WTC11 (cell line): ENCODE results near the gene ANXA5. TPM values are rescaled to one million over a fixed set of nuclear protein-coding genes. Genes with fewer than 3 reads are reported as not detected.

Source experiments
- ATAC-seq: fragments of 200-7000 bp; cut with Tn5 transposase; 2 replicates; pipeline ENCODE4 v1.10.0; 2021; ENCODE audit warnings: mild to moderate bottlenecking, moderate library complexity
- CTCF ChIA-PET: fragments of 300-600 bp; sonication (Branson Sonifier 250); formaldehyde crosslinking; loops from one replicate; lab custom pipeline; 2021; ENCODE audit warnings: antibody characterized with exemption; lab: Charles Lee
- POLR2A ChIA-PET: fragments of 350-600 bp; sonication (Branson Sonifier 250); formaldehyde crosslinking; loops from one replicate; lab custom pipeline; 2021; ENCODE audit warnings: antibody characterized with exemption; lab: Charles Lee
- DNase-seq: peaks from one replicate; pipeline ENCODE4 v3.0.0; 2021; ENCODE audit warnings: low spot score
- H3K27ac Mint-ChIP-seq: 2 replicates; pipeline ENCODE4 v1.8.0; 2021; ENCODE audit warnings: mixed read lengths
- H3K27me3 Mint-ChIP-seq: 2 replicates; pipeline ENCODE4 v1.8.0; 2021; ENCODE audit warnings: low read depth, mild to moderate bottlenecking, moderate library complexity, mixed read lengths
- H3K36me3 Mint-ChIP-seq: 2 replicates; pipeline ENCODE4 v1.8.0; 2021; ENCODE audit warnings: mixed read lengths
- H3K4me1 Mint-ChIP-seq: 2 replicates; pipeline ENCODE4 v1.8.0; 2022; ENCODE audit warnings: mixed read lengths
- H3K4me3 Mint-ChIP-seq: 2 replicates; pipeline ENCODE4 v1.8.0; 2021; ENCODE audit warnings: mild to moderate bottlenecking, moderate library complexity, mixed read lengths
- H3K9me3 Mint-ChIP-seq: 2 replicates; pipeline ENCODE4 v1.8.0; 2021; ENCODE audit warnings: mixed read lengths
- CDX4 ChIP-seq: fragments of 250-450 bp; sonication (Bioruptor Pico); IDR thresholded peaks from 2 replicates; pipeline ENCODE4 v1.9.0; 2021; ENCODE audit warnings: moderate library complexity, mild to moderate bottlenecking, inconsistent platforms, borderline replicate concordance
- CREB1 ChIP-seq: sonication (generic); formaldehyde crosslinking; IDR thresholded peaks from 2 replicates; pipeline ENCODE4 v1.8.0; 2023; ENCODE audit warnings: mild to moderate bottlenecking, missing genetic modification reagents
- EMX1 ChIP-seq: fragments of 250-450 bp; sonication (Bioruptor Pico); IDR thresholded peaks from 2 replicates; pipeline ENCODE4 v1.8.0; 2021; ENCODE audit warnings: mild to moderate bottlenecking
- ERG ChIP-seq: fragments of 250-450 bp; sonication (Bioruptor Pico); IDR thresholded peaks from 2 replicates; pipeline ENCODE4 v1.8.0; 2021; ENCODE audit warnings: mild to moderate bottlenecking
- ESRRA ChIP-seq: sonication (generic); formaldehyde crosslinking; IDR thresholded peaks from 2 replicates; pipeline ENCODE4 v1.8.1; 2022; ENCODE audit warnings: mild to moderate bottlenecking, missing genetic modification reagents, borderline replicate concordance
- FOXJ3 ChIP-seq: sonication (generic); formaldehyde crosslinking; IDR thresholded peaks from 2 replicates; pipeline ENCODE4 v1.9.0; 2021; ENCODE audit warnings: missing genetic modification reagents, mild to moderate bottlenecking, borderline replicate concordance
- FOXK1 ChIP-seq: sonication (generic); formaldehyde crosslinking; IDR thresholded peaks from 2 replicates; pipeline ENCODE4 v1.8.0; 2022; ENCODE audit warnings: mild to moderate bottlenecking, moderate library complexity, missing genetic modification reagents
- GABPB1 ChIP-seq: sonication (generic); formaldehyde crosslinking; IDR thresholded peaks from 2 replicates; pipeline ENCODE4 v1.8.1; 2023; ENCODE audit warnings: mild to moderate bottlenecking, missing genetic modification reagents
- MYBL2 ChIP-seq: sonication (generic); formaldehyde crosslinking; IDR thresholded peaks from 2 replicates; pipeline ENCODE4 v1.8.1; 2023; ENCODE audit warnings: mild to moderate bottlenecking, moderate library complexity, missing genetic modification reagents
- NFATC4 ChIP-seq: fragments of 250-450 bp; sonication (Bioruptor Pico); IDR thresholded peaks from 2 replicates; pipeline ENCODE4 v1.9.0; 2021; ENCODE audit warnings: mild to moderate bottlenecking
- SOX15 ChIP-seq: fragments of 250-450 bp; sonication (Bioruptor Pico); IDR thresholded peaks from 2 replicates; pipeline ENCODE4 v1.9.0; 2021; ENCODE audit warnings: mild to moderate bottlenecking
- TEAD1 ChIP-seq: sonication (generic); formaldehyde crosslinking; IDR thresholded peaks from 2 replicates; pipeline ENCODE4 v1.8.0; 2022; ENCODE audit warnings: mild to moderate bottlenecking, missing genetic modification reagents
- TP53 ChIP-seq: sonication (generic); formaldehyde crosslinking; IDR thresholded peaks from 2 replicates; pipeline ENCODE4 v1.8.1; 2023; ENCODE audit warnings: mild to moderate bottlenecking, missing genetic modification reagents
- USF1 ChIP-seq: sonication (generic); formaldehyde crosslinking; IDR thresholded peaks from 2 replicates; pipeline ENCODE4 v1.8.0; 2022; ENCODE audit warnings: mild to moderate bottlenecking, missing genetic modification reagents
- ZBTB21 ChIP-seq: sonication (generic); formaldehyde crosslinking; IDR thresholded peaks from 2 replicates; pipeline ENCODE4 v1.8.1; 2023; ENCODE audit warnings: mild to moderate bottlenecking, missing genetic modification reagents, borderline replicate concordance
- ZMAT4 ChIP-seq: fragments of 250-450 bp; sonication (Bioruptor Pico); IDR thresholded peaks from 2 replicates; pipeline ENCODE4 v1.9.0; 2021; ENCODE audit warnings: mild to moderate bottlenecking
- ZNF219 ChIP-seq: sonication (generic); formaldehyde crosslinking; IDR thresholded peaks from 2 replicates; pipeline ENCODE4 v1.8.0; 2023; ENCODE audit warnings: missing genetic modification reagents, mild to moderate bottlenecking, borderline replicate concordance
- ZNF671 ChIP-seq: fragments of 250-450 bp; sonication (Bioruptor Pico); IDR thresholded peaks from 2 replicates; pipeline ENCODE4 v1.8.0; 2021; ENCODE audit warnings: mild to moderate bottlenecking
- total RNA-seq: library from RNA; stranded (reverse); gene quantifications from 3 replicates; pipeline ENCODE4 v1.2.3, GENCODE V29; 2021
- TF ChIP-seq, protein P1 (sequence below): sonication (generic); formaldehyde crosslinking; IDR thresholded peaks from 2 replicates; pipeline ENCODE4 v1.8.0; 2023; ENCODE audit warnings: missing genetic modification reagents
- TF ChIP-seq, protein P2 (sequence below): sonication (generic); formaldehyde crosslinking; IDR thresholded peaks from 2 replicates; pipeline ENCODE4 v1.8.1; 2023; ENCODE audit warnings: mild to moderate bottlenecking, missing genetic modification reagents
- TF ChIP-seq, protein P3 (sequence below): fragments of 250-450 bp; sonication (Bioruptor Pico); conservative IDR thresholded peaks from 2 replicates; pipeline ENCODE4 v1.9.0; 2021; ENCODE audit warnings: mild to moderate bottlenecking
- TF ChIP-seq, protein P4 (sequence below): sonication (generic); formaldehyde crosslinking; conservative IDR thresholded peaks from 2 replicates; pipeline ENCODE4 v1.8.1; 2022; ENCODE audit warnings: mild to moderate bottlenecking, missing genetic modification reagents
- TF ChIP-seq, protein P5 (sequence below): sonication (generic); formaldehyde crosslinking; IDR thresholded peaks from 2 replicates; pipeline ENCODE4 v1.8.0; 2022; ENCODE audit warnings: missing genetic modification reagents

The ANXA5 gene
- total RNA-seq, 1 experiment from 2014 or later = 186 TPM

GRCh38 chr4:121658125-121658524 lies 38.7 kb downstream of the ANXA5 start:
- Mint-ChIP-seq H3K27me3 (no peaks in the 10 kb centered on the region), H3K4me3 (no peak overlapping the region), H3K9me3 (no peaks in the 10 kb centered on the region), H3K27ac (no peak overlapping the region), H3K4me1 (no peaks in the 10 kb centered on the region), H3K36me3 (no peaks in the 10 kb centered on the region)
- ATAC-seq = no peak
- ChIA-PET CTCF (interaction anchor here (1.0 kb wide), 1 partner anchor 144 kb away, joined by 3 read pairs; no protein-coding TSS in a partner anchor), POLR2A (no interaction called here)
- no peak for TF ChIP-seq CDX4 (CRISPR knock-in tag)
- TF ChIP-seq, protein P1, sequence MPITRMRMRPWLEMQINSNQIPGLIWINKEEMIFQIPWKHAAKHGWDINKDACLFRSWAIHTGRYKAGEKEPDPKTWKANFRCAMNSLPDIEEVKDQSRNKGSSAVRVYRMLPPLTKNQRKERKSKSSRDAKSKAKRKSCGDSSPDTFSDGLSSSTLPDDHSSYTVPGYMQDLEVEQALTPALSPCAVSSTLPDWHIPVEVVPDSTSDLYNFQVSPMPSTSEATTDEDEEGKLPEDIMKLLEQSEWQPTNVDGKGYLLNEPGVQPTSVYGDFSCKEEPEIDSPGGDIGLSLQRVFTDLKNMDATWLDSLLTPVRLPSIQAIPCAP (CRISPR knock-in tag) = no peak
- TF ChIP-seq, protein P2, sequence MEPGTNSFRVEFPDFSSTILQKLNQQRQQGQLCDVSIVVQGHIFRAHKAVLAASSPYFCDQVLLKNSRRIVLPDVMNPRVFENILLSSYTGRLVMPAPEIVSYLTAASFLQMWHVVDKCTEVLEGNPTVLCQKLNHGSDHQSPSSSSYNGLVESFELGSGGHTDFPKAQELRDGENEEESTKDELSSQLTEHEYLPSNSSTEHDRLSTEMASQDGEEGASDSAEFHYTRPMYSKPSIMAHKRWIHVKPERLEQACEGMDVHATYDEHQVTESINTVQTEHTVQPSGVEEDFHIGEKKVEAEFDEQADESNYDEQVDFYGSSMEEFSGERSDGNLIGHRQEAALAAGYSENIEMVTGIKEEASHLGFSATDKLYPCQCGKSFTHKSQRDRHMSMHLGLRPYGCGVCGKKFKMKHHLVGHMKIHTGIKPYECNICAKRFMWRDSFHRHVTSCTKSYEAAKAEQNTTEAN (CRISPR knock-in tag) = no peak
- TF ChIP-seq ESRRA (CRISPR knock-in tag) = no peak
- TF ChIP-seq ZNF219 = no peak
- no peak for TF ChIP-seq TEAD1 (CRISPR knock-in tag)
- TF ChIP-seq, protein P3, sequence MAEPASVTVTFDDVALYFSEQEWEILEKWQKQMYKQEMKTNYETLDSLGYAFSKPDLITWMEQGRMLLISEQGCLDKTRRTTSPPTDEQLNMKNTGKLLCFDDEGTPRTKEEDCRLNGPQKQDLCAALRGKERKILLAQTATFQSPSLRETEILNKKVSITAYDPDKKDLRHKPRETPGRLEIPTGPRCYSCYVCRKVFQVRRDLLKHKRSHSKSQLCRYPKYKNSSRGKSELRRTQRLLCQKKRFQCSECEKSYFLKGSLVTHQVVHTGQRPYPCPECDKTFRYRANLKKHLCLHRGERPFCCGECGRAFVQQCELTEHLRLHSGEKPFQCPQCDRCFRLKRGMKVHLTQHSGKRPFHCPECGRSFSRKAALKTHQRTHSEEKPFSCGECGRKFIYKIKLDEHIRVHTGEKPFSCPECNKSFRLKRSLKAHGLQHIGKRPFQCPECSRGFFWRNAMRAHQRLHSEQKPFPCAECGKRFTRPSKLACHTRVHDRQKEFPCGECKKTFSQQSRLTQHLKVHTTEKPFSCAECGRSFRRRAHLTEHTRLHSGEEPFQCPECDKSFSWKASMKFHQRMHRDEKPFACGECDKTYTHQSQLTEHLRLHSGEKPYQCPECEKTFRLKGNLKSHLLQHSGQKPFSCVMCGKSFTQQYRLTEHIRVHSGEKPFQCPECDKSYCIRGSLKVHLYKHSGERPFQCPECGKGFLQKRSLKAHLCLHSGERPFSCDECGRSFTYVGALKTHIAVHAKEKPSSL (CRISPR knock-in tag) = no peak
- TF ChIP-seq ERG (CRISPR knock-in tag) = no peak
- no peak for TF ChIP-seq GABPB1 (CRISPR knock-in tag)
- no peak for TF ChIP-seq CREB1
- TF ChIP-seq, protein P4, sequence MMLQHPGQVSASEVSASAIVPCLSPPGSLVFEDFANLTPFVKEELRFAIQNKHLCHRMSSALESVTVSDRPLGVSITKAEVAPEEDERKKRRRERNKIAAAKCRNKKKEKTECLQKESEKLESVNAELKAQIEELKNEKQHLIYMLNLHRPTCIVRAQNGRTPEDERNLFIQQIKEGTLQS = no peak
- no peak for TF ChIP-seq FOXJ3 (CRISPR knock-in tag)
- TF ChIP-seq NFATC4 (CRISPR knock-in tag) = no peak
- TF ChIP-seq, protein P5, sequence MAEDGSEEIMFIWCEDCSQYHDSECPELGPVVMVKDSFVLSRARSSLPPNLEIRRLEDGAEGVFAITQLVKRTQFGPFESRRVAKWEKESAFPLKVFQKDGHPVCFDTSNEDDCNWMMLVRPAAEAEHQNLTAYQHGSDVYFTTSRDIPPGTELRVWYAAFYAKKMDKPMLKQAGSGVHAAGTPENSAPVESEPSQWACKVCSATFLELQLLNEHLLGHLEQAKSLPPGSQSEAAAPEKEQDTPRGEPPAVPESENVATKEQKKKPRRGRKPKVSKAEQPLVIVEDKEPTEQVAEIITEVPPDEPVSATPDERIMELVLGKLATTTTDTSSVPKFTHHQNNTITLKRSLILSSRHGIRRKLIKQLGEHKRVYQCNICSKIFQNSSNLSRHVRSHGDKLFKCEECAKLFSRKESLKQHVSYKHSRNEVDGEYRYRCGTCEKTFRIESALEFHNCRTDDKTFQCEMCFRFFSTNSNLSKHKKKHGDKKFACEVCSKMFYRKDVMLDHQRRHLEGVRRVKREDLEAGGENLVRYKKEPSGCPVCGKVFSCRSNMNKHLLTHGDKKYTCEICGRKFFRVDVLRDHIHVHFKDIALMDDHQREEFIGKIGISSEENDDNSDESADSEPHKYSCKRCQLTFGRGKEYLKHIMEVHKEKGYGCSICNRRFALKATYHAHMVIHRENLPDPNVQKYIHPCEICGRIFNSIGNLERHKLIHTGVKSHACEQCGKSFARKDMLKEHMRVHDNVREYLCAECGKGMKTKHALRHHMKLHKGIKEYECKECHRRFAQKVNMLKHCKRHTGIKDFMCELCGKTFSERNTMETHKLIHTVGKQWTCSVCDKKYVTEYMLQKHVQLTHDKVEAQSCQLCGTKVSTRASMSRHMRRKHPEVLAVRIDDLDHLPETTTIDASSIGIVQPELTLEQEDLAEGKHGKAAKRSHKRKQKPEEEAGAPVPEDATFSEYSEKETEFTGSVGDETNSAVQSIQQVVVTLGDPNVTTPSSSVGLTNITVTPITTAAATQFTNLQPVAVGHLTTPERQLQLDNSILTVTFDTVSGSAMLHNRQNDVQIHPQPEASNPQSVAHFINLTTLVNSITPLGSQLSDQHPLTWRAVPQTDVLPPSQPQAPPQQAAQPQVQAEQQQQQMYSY = no peak
- no peak for DNase-seq

DNA sequence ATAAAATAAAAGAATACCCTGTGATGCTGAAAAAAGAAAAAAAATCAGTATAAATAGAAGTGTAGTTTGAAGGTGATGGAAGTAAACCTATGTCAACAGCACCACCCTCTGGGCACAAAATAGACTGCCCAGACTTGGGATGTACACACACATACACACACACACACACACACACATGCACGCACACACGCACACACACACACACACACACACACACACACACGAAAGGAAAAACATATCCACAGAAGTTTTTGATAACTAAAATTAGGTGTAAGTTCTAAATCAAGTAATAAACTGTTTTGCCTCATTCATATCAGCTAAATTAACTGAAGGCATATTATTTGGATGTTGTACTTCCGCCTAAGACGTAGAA lies 40.5 kb downstream of the ANXA5 start:
- peak; percentile 73 for ATAC-seq
- H3K4me3 Mint-ChIP-seq = no peak overlapping the region
- ChIA-PET CTCF (interaction anchor here (1.0 to 2.2 kb wide), 5 partner anchors 12 to 283 kb away, joined by 3 to 11 read pairs (median 7); no protein-coding TSS in a partner anchor), POLR2A (no interaction called here)
- peak; percentile 34 for DNase-seq
- H3K4me1 Mint-ChIP-seq = no peaks in the 10 kb centered on the region
- no peaks in the 10 kb centered on the region for H3K27me3 Mint-ChIP-seq
- no peak overlapping the region for H3K27ac Mint-ChIP-seq
- no peaks in the 10 kb centered on the region for H3K36me3 Mint-ChIP-seq
- H3K9me3 Mint-ChIP-seq = no peaks in the 10 kb centered on the region
- no peak for TF ChIP-seq FOXK1 (CRISPR knock-in tag)
- no peak for TF ChIP-seq ESRRA (CRISPR knock-in tag)
- TF ChIP-seq, protein P3 (CRISPR knock-in tag) = no peak
- no peak for TF ChIP-seq USF1 (CRISPR knock-in tag)
- no peak for TF ChIP-seq ZBTB21 (CRISPR knock-in tag)
- TF ChIP-seq TP53 (CRISPR knock-in tag) = no peak
- TF ChIP-seq SOX15 (CRISPR knock-in tag) = no peak
- no peak for TF ChIP-seq ZNF671 (CRISPR knock-in tag)
- TF ChIP-seq ZMAT4 = no peak
- TF ChIP-seq EMX1 (CRISPR knock-in tag) = no peak
- TF ChIP-seq MYBL2 (CRISPR knock-in tag) = no peak
